ENCODE data around the gene SH3TC2.
"Not testable (repeated sequence)": the region's sequence is repeated elsewhere in the genome, so short reads cannot be mapped to it uniquely, and the experiment has no call there.

Gene SH3TC2

DNA sequence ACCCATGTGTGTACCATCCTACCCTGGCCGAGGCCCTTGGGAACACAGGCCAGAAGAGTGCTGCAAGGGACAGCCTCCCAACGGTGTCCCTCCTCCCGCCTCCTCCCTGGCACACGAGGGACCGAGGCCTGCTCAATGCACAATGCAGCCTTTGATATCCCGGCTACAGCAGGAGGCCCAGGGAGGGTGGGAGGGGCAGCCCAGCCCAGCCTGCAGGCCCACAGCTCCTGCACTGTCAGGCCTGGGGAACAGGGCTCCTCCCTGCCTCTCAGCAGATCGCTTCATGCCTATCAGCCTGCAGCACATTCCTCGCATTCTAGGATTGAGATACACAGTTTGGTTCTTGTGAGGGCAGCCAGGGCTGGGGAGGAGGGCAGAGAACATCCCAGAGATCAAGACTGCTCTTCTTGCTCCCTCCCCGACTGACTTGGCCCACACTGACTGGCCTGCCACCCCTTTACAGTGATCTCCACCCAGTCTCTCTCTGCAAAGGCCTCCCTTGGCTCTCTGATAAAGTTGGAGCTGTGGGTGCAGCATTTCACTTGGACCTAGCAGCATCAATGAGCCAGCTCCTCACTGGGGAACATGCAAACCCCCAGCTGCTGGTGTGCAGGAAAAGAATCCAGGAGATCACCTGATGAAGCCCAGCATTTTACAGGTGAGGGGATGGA lies at the start of gene SH3TC2:
Gene SH3TC2, minus strand, starts transcription at position 46 of the 671 bp plus-strand sequence. Its CDS starts 40 bp downstream, at position 6.
- DNase-seq, result no peak

- no peak for DNase-seq
Measured at GRCh38 chr5:149110406-149110805, 47.5 kb upstream of the SH3TC2 start.

GRCh38 chr5:149108651-149109280 lies 45.9 kb upstream of the SH3TC2 start:
- no peak for DNase-seq

- no peak for DNase-seq
Measured at GRCh38 chr5:149100331-149100730, 37.5 kb upstream of the SH3TC2 start.

DNA sequence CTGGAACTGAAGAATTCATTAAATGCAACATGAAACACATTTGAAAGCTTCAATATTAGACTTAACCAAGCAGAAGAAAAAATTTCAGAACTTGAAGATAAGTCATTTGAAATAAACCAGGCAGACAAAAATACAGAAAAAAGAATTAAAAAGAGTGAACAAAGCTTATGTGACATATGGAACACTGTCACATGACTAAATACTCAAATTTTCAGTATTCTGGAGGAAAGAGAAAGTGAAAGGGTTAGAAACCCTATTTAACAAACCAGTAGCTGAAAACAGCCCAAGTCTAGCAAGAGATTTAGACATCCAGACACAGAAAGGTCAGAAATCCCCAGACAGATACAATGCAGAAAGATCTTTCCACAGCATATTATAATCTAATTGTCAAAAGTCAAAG lies 37.1 kb upstream of the SH3TC2 start:
- DNase-seq, result no peak

DNA sequence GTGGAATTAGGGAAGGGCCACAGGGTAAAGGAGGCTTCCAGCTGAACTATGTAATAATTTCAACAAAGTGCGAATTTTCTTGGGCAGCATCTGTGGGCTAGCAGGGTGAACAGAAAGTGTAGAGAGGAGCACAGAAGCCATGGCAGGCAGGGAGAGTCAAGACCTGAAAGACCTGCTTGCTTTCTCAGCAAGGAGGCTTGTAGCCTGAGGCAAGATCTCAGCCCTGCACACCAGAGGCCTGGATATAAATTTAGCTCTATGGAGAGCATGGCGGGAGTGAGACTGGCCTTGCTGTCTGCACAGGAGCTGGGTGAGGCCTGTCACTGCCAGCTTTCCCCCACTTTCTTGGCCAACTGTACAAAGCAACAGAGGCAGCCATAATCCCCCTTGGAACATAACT lies 32.1 kb upstream of the SH3TC2 start:
- no peak for DNase-seq

DNA sequence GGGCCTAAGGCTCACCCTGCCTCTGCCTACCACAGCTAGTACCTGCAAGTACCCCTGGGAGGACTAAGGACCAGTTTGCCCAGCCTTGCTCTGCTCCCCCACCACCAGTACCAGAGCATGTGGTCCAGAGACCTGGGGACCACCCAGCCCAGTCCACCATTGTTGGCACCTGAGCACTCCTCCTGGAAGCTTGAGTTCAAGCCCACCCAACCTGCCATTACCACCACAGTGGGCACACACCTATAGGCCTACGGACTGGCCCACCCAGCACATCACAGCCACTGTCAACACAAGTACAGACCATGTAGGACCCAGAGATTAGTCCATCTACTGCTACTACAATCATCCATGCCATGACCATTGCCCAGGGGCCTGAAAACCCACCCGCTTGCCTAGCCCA lies 30.8 kb upstream of the SH3TC2 start:
- DNase-seq, result no peak

GRCh38 chr5:149089796-149090195 lies 26.9 kb upstream of the SH3TC2 start:
- DNase-seq, result no peak

DNA sequence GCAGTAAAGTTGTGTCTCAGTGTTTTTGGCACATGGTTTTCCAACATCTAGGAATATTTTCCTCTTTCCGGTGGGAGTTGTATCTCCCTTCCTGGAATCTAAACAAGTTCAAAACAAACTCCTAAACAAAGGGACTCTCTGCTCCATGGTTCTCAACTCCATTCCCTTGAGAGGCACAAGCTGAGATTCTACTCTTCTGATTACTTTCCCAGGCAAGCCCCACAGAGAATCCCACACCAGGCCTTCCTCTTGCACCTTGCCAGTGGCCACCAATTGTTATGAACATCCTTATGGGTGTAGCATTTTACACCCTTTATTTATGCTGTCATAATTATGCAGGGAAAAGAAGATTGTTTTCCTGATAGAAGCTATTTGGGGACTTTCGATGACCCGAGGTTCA lies 25.8 kb upstream of the SH3TC2 start:
- DNase-seq, result no peak

GRCh38 chr5:149083846-149084245 lies 21.0 kb upstream of the SH3TC2 start:
- no peak for DNase-seq

DNA sequence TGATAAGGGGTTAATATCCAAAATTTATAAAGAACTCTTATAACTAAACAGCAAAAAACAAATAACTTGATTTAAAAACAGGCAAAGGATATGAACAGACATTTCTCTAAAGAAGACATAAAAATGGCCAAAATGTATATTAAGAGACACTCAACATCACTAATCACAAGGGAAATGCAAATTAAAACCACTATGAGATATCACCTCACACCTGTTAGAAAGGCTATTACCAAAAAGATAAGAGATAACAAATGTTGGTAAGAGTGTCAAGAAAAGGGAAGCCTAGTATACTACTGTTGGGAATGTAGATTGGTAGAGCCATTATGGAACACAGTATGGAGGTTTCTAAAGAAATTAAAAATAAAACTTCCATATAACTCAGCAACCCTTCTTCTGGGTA lies 19.4 kb upstream of the SH3TC2 start:
- no peak for DNase-seq

DNA sequence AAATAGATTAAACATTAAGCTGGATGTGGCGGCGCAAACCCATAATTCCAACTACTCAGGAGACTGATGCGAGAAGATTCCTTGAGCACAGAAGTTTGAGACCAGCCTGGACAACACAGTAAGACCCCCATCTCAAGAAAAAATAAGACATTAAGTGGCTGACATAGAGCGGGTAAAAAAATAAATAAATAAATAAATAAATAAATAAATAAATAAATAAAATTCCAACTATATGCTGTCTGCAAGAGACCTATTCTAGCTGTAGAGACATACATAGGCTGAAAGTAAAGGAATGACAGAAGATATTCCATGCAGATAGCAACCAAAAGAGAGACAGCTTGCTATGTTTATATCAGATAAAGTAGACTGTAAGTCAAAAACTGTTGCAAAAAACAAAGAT lies 17.4 kb upstream of the SH3TC2 start:
- no peak for DNase-seq

GRCh38 chr5:149079883-149080282 lies 17.0 kb upstream of the SH3TC2 start:
- no peak for DNase-seq

- not testable (repeated sequence) for DNase-seq
Measured at GRCh38 chr5:149074071-149074470, 11.2 kb upstream of the SH3TC2 start.

DNA sequence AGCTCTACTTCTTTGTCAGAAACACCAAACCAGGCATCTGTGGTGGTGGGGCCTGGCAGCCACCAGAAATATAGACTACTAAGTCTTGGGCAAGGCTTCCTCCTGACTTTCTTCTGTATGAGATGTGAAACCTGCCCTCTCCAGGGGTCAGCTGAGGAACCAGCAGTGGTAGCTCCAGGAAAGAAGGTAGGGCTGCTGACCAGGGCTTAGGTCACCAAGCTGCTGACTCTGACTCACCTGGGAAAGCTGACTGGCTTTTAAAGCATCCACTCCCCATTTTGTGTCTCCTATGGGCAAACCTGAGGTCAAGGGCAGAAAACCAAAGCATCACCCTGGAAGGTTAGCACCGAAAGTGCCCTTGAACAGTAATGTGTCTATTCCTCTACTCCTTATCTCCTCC lies 10.4 kb upstream of the SH3TC2 start:
- DNase-seq, result no peak

DNA sequence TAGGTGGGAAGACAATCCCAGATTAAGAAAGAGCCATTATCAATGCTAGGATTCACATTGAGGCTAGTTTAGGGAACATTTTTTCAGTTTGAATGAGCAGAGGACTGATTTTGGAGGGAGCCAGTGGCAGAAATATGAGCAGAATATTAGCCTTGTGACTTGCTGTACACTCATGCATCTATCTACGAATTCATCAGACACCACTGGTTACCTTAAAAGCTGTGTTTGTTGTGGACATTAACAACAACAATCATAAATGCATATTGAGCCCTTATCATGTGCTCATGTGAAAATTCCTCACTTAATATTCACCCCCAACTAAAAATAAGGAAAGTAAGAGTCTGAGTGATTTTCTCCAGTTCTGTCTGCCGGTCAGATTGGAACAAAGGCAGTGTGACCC lies 9.9 kb upstream of the SH3TC2 start:
- DNase-seq, result no peak

GRCh38 chr5:149072376-149072775 lies 9.5 kb upstream of the SH3TC2 start:
- DNase-seq, result no peak

- DNase-seq, result no peak
Measured at GRCh38 chr5:149071756-149072155, 8.9 kb upstream of the SH3TC2 start.

DNA sequence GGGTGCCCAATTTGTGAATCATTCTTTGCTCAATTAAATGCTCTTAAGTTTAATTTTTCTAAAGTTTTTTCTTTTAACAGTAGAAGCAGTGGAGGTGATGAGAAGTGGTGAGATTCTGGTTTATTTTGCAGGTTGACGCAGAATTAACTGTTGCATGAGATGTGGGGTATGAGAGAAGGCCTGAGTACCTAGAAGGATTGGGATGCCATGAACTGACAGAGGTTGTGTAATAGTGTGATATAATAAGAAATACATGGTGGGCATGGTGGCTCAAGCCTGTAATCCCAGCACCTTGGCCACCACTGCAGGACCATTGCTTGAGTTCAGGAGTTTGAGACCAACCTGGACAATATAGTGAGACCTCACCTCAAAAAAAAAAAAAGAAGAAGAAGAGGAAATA lies 8.4 kb upstream of the SH3TC2 start:
- DNase-seq, result no peak

DNA sequence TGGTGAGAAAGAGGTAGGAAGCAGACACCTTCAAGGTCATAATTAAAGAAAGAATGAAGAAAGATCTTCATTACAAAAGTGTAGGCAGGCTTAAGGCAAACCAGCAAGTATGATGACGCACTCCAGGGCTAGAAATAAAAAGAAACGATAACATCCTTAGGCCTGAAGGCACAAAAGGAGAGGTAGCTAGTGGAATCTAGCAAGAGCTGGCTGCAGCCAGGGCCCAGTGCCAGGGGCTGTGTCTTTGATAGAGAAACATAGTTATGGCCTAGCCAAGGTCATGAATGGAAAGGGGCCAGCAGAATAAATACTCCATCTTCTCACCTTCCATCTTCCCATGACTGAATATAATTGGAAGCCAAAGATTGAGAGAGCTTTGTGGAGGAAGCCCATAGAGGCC lies 6.8 kb upstream of the SH3TC2 start:
- no peak for DNase-seq

DNA sequence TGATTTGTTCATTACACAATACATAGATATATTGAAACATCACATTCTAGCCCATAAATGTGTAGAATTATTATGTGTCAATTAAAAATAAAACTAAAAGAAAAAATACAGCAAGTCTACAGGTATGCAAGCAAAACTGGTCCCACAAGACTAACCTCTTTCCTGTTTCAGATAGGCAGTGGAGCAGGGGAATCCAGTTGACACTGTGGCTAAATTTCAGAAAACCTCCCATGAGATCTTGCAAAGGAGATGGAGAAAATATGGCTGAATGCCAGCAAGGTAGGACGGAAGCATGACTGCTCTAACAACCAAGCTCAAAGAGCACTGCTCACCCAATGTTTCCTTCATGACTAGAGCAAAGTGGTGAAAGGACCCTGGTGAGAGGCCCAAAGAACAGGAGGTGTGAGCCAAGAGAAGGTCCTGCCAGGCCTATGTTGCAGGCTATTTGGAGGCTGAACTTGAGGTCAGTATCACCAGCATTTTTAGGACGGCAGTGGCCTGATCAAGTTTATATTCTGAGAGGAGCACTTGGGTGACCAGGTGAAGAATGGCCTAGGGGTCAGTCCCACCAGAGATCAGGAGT lies 1.1 kb upstream of the SH3TC2 start:
- no peak for DNase-seq

GRCh38 chr5:149062371-149063016 lies 368 bp downstream of the SH3TC2 start:
- no peak for DNase-seq

DNA sequence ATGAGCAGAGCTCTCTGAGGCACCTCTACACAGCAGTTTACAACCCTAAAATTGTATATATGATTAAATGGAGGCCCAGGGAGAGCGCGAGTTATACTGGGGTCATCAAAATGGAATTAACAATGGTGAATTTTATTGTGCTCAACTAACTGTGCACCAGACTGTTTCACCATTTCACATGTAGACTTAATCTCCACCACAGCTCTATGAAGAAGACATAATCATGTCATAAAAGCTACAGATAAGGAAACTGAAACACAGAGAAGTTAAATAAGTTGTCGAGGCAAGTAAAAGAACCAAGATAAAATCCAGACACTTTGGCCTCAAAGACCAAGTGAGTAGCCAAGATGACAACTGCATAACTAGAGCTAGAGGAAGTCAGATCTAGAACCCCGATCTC lies 1.5 kb downstream of the SH3TC2 start:
- no peak for DNase-seq

- DNase-seq, result no peak
Measured at GRCh38 chr5:149060325-149060724, 2.5 kb downstream of the SH3TC2 start.
